HG02642 (cell line): ENCODE results near the gene SH3PXD2A.

Source experiments
- ATAC-seq: cut with Tn5 transposase; IDR thresholded peaks from one replicate; pipeline ENCODE4 v1.9.1; 2021; ENCODE audit warnings: mild to moderate bottlenecking; ENCODE audit not compliant: unreplicated experiment, poor library complexity

SH3PXD2A gene

DNA sequence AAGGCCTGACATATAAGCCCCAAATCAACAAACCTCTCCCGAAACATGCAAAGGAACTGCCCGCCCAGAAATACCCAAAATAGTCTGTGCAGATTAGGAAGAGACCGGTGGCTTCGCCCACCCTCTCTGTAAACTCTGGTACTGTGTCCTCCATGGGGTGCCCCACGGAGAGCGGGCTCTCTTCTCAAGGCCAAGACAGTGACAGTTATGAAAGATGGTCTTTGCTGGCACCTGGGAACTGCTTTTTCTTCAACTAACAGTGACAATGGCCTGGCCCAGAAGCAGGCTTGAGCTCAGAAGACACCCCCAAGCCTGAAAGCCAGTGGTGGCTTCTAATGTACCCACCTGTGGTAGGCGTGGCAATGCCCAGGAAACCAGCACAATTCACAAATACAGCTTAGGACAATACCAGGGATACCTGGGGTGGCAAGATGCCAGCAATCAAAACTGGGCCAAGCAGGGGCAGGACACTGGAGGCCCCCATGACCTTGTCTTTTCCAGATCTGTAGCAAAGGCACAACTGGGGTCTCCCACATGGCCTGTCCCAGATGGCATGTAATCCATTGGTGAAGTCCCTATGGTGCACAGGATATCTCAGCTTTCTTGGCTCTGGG, 254.3 kb downstream of the SH3PXD2A start:
- ATAC-seq, result no peak

DNA sequence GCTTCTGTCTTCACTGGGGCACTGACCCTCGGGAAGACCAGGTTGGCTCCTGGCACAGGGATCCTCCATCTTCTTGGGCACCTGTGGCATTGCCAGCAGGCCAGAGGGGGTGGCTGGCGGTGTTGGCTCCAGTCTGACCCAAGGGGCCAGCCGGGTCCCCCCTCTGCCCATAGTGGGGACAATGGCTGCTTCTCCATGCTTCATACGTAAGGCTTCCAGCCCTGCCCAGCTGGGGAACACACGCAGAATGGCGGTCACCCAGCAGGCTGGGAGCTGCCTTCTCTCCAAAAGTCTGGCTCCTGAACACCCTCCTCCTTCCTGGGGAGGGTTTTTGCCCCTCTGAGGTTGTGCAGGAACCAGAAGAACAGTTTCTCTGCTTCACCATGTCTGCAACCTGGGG, 255.1 kb downstream of the SH3PXD2A start:
- ATAC-seq, result no peak

DNA sequence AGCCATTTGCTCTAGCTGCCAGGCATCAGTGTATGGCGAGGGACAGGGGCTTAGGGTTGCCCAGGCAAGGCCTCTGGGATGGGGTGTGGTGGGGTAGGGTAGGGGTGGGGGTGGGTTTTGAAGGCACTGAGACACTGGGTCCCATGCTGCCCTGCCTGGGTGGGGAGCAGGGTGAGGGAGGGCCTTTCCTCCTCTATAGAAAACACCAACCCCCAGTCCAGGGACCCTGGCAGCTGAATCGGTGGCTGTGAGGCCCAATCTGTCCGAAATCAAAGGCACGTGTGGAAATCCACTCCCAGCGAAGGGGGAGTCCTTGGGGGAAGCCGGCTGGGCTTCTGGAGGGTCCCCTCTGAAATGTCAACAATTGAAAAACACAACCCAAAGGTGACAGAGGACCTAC, 255.5 kb downstream of the SH3PXD2A start:
- no peak for ATAC-seq

DNA sequence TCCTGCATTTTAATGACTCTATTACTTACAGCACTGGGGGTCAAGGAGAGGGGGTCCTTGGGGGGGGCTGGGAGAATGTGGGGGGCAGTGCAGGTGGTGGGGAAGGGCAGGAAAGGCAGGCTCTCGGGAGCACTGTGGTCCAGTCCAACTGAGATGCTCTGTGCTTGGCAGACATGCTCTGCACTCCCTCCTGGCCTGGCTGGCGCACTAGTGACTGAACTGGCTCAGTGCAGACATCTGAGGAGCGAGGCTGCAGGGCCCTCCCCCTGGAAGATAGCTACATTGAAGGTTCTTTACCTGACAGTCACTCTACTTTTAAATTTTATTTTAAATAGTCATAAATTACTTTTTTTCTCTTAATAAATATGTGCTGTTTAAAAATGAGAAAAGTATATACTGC, 256.2 kb downstream of the SH3PXD2A start:
- ATAC-seq, result no peak

DNA sequence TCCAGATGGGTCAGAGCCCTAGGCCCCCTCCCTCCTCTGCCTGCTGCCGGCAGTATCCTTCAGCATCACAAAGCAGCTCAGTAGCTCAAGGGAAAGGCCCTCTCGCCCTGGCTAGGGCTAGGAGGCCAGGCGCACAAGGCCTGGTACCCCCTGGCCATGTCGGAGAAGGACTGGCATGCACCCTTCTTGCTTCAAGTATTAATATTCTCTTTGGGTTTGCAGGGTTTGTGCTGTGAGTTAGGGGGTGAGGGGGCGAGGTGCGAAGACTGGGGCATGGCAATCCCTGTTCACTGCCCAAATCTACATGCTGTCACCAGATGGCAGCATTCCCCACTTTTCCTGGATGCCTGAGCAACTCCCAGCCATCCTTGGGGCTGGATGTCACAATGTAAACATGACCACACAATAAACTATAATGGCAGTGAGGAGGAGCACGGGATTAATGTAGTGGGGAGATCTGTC, 256.7 kb downstream of the SH3PXD2A start:
- ATAC-seq, result no peak

DNA sequence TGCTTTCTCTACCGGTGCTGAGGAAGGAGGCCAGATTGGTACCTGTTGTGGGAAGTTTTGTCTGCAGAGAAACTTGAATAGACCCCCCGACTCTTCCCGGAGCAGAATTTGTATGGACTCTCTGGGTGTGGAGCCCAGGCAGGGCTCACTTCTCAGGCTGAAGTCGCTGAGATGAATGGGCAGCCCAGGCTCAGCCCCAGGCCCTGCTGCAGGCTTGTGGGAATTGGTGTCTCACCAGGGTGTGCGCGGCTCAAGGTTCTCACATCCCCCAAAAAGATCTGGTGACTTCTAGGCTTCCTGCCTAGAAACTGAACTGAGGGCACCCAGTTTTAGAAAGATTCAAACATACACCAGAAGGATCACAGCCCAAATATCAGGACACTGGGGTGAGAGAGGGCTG, 258.4 kb downstream of the SH3PXD2A start:
- ATAC-seq, result no peak

DNA sequence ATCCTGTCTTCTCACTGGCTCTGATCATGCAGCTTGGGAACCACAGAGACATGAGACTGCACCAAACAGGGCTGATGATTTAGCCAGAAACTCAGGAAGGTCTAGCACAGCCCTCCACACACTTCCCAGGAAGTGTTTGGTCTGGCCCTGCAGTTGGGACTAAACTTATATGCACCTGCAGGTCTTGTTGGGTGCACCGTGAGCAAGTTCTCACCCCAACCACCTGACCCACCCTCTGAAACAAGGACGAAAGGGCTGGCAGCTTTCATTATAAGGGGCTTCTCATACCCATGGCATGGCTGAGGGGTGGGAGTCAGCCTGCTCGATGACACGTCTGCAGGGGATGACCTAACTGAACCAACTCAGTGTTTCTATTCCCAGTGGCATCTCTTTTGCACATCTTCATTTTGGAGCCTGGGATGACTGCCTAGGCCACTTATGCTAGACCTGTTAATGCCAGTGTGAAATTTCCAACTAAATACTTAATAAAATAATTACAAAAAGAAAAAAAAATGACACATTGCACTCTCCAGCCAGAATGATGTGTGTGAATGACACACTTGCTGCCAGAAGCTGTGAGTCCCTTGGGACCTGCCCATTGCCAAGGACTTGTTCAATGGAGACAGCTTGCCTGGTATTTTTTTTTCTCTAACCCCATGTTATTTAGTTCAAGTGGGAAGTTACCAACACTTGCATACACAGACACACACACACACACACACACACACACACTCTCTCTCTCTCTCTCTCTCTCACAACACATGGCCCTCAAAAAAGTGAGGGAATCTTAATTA, 259.2 kb downstream of the SH3PXD2A start:
- no peak for ATAC-seq

DNA sequence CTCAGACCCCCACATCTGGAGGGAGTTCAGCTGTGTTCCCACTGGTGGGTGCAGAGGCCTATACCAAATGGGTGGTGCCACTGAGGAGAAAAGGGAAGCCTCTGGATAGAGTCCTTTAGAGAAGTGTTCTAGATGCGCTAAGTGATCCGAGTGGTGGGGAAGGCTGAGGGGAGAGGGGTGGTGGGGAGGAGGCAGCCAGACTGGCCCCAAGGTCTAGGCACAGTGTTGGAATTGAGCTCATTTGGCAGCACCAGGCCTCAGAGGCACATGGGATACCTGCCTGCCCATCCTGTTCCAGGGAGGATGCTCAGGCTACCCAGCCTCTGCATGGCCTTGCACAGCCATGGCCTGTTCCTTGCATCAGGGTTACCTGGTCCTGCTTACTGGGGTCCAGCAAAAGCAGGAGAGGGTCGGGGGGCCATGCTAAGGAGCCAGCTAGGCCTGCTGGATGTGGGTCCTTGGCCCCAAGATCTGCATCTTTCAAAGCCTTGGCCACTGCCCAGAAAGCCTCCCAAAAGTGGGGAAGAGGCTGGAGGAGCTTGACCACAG, 262.3 kb downstream of the SH3PXD2A start:
- ATAC-seq, result no peak

DNA sequence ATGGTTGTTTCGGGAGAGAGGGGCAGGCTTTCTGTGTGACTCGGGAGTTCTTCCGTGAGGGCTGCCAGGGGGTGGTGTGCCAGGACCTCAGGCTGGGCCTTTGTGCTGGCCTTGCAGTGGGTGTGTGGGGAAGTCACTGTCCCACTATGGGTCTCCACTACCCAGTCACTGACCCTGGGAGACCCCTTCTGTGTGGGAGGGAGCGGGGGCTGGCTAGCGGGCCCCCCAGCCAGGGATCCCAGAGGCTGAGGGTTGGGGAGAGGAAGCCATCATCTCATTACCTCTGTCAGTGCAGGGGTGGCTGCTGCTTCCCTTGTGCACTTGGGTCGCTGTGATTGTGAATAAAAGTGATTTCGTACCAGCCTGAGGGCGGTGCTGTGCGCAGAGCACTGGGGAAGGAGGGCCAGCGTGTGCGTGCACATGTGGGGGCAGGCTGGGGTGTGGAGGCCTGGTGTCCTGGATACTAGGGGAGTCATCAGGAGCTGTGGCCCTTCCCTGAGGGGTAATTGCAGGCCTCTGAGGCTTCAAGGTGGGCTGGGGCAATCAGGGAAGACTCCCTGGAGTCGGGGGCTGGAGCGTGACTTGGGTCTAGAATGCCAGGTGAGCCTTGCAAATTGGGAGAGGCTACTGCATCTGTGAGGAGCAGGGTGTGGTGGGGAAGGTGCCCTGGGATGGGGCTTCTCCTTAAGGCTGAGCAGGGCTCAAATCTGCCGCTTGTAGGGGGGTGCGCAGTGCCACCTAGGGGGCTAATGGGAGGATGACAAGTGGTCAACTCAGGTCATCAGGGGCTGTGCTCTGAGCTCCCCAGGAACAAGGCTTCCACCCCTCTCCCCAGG, 263.0 kb downstream of the SH3PXD2A start:
- no peak for ATAC-seq

DNA sequence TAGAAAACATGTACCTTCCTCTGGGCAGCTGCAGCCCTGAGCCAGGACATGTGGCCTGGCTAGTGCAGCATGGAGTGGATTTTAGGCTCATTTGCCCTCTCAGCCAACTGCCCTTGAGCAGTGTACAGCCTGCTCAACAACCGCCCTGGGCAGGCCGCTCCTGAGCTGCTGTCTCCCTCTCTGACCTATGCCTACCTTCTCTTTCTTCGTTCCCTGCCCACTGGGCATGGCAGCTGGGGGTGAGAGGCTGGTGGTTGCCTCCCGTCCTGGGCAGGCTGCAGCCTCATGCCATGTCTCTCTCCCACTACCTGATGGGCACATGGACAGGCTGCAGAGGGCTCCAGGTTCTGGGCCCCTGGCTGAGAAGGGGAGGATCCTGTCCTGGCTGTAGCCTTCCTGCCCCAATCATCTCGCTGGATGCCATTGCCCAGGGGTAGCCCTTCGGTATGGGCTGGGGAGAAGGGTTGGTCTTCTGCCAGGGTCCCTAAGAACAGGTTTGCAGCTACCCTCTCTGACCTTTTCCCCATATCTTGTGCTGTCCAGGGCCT, 264.6 kb downstream of the SH3PXD2A start:
- ATAC-seq, result no peak

DNA sequence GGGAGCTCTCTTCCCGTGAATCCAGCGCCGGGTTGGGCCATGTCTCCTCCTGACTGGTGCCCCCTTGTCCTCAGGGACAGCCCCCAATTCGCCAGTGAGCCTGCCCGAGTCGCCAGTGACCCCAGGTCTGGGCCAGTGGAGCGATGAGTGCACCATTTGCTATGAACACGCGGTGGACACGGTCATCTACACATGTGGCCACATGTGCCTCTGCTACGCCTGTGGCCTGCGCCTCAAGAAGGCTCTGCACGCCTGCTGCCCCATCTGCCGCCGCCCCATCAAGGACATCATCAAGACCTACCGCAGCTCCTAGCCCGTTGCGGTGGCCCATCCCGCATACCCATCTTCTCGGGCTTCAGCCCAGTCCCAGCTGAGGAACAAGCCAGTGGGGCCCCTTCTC, 265.3 kb downstream of the SH3PXD2A start:
- ATAC-seq, result no peak

DNA sequence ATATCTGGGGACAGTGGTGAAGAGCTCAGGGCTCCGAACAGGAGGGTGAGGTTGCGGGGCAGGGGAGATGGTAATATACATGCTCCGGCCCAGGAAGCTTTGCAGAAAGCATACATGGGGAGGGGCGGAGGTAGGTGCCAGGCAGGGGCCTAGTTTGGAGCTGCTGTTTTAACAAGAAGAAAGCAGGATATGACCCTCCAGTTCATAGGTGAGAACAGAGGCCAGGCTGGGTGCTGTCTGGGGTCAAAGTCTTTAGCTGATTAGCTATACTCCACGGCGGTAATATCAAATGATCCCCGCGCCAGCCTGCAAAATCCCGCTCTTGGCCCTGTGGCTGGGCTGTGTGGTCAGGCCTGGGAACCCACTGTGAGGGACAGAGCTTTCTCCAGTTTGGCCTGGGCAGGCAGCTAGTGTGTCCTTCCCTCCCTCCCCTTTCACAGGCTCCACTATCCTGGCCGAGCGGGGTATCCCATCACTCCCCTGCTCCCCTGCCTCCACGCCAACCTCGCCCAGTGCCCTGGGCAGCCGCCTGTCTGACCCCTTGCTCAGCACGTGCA, 266.2 kb downstream of the SH3PXD2A start:
- ATAC-seq, result no peak

DNA sequence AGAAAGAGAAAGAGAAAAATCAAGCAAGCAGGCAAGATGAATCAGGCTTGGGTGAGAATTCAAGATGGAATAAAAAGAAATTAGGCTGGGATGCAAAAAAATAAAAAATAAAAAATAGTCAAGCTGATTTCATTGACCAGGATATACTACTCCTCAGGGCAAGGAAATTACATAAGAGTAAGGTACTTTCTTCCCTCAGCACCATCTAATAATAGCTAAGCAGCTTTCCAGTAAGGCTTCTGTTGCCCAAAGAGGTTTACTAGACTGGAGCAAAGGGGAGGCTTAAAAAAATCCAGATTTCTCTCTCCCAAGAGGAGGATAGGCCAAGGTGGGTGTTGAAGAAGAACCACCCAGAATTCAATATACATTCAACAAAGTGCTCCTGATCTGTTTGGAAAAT, 268.3 kb downstream of the SH3PXD2A start:
- no peak for ATAC-seq

DNA sequence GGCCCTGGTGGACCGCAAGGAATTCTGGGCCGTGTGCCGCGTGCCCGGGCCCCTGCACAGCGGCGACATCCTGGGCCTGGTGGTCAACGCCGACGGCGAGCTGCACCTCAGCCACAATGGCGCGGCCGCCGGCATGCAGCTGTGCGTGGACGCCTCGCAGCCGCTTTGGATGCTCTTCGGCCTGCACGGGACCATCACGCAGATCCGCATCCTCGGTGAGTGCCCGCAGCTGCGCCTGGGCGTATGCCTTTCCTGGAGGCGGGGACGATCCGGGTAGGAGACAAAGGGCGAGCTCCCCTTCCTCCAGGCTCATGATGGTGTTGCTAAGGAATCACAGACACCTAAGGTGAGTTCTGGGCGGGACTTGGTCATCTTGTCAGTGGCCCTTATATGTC, 270.4 kb downstream of the SH3PXD2A start:
- no peak for ATAC-seq

DNA sequence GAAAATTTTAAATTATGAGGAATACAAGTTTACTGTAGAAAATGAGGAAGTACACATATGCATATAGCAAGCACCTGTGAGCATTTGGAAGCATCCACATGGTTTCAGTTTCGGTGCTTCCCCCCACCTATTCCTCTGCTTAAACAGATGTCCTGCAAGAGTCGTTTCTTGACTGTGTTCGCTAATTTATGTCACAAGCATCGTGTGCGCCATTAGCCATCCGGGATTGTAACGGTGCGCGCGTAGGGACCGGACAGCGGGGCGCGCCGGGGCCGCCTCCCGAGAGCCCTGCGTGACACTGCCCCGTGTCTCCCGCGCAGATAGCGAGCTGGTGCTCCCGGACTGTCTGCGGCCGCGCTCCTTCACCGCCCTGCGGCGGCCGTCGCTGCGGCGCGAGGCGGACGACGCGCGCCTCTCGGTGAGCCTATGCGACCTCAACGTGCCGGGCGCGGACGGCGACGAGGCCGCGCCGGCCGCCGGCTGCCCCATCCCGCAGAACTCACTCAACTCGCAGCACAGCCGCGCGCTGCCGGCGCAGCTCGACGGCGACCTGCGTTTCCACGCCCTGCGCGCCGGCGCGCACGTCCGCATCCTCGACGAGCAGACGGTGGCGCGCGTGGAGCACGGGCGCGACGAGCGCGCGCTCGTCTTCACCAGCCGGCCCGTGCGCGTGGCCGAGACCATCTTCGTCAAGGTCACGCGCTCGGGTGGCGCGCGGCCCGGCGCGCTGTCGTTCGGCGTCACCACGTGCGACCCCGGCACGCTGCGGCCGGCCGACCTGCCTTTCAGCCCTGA, 271.0 kb downstream of the SH3PXD2A start:
- ATAC-seq, result no peak

DNA sequence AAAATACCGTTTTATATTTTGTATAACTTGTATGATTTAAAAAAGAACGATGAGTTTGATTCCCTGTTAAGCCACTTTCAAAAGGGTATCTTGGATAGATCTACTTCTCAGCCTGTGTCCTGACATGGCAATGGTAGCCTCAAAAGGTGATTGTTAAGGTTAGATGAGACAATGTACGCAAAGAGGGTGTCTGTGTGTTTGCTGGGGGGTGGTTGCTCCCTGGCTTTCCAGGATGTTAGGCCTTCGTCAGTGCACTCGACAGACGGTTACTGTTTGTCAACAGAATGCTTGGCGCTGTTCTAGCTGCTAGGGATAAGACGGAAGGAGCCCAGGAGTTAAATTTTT, 271.5 kb downstream of the SH3PXD2A start:
- ATAC-seq, result no peak

DNA sequence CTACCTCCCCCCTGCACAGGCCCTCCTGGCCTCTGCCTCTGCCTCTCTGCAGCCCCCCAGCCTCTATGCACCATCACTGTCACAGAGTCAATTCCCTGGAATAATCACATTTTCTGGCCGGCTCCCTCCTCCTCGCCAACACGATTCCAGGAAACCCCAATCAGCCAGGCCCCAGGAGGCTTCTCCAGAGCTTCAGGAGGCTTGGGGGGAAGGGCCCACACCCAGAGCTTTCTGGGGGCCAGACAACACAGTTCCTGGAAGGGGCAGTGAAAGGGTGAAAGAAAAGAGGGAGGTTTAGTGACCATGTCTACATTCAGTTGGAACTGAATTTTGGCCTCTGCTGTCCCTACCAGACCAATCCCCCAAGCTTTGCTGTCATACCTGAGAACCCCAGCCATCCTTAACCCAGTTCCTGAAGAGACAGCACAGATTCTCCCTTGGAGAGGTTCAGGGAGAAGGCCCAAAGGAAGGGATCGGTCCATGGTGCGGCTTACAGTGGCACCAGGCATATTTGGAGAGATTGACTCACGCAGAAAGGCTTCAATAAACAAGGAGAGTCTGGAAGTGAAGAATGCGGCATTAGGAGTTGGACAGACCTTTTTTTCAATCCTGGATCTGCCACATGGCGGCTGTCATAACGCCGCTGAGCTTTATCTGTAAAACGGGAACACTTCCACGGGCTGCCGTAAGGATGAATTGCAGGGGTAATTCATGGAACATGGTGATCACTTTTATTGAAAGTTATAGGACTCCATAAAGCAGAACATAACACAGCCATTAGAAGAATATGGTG, 272.8 kb downstream of the SH3PXD2A start:
- ATAC-seq, result no peak

DNA sequence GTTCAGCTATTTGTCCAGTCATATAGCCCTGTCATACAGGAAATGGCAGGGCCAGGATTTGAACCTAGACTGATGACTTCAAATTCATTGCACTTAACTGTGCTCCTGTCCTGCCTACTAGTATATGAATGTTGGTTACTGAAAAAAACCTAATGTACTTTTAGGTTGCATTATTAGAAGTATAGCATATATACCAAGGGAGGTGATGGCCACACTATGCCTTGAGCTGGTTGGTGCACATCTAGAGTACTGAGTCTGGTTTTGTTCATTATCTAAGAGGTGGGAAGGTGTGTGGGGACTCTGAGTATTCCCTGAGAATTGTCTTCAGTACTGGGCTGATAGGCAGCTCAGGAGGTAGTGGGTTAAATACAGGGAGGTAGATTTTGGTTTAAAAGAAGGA, 273.9 kb downstream of the SH3PXD2A start:
- ATAC-seq, result no peak

DNA sequence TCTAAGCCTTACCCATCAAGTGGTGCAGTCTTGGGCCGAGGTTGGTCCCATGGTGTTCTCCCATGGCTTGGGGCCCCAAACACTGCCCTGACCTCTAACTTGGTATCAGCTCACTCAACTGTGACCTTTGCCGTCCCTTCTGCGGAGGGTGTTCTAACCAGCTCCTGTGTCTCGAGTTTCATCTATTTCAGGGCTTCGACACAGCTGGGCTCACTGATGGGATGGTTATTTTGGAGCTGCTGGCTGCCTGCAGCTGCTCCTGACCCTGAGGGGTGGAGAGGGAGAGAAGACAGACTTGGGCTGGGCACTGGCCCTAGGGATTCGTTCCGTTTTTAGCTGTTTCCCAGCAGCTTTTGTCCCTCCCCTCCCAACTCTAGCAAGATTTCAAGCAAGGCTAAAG, 274.9 kb downstream of the SH3PXD2A start:
- no peak for ATAC-seq
